Stimulated activated CD4-positive, alpha-beta T cell treated with anti-CD3 and anti-CD28 coated beads, Interleukin-4, amount 100 ng/mL, for 24 hours (primary cell): ENCODE data around the gene FBXW9.
"Not testable (repeated sequence)": the region's sequence is repeated elsewhere in the genome, so short reads cannot be mapped to it uniquely, and the experiment has no call there.

ENCODE experiments used
- DNase-seq: peaks from one replicate; pipeline ENCODE4 v3.0.0-alpha.2; 2020

The FBXW9 gene

GRCh38 chr19:12647490-12648071 lies 48.9 kb downstream of the FBXW9 start:
- DNase-seq: peak; percentile 19

GRCh38 chr19:12647047-12647446 lies 49.4 kb downstream of the FBXW9 start:
- DNase-seq: no peak

GRCh38 chr19:12646551-12646950 lies 49.9 kb downstream of the FBXW9 start:
- no peak for DNase-seq

- DNase-seq: not testable (repeated sequence)
These were observed 52.7 kb downstream of the FBXW9 start for GRCh38 chr19:12643716-12644115.

- no peak for DNase-seq
These were observed 53.9 kb downstream of the FBXW9 start for GRCh38 chr19:12642506-12642905.

- DNase-seq: no peak
These were observed 55.0 kb downstream of the FBXW9 start for GRCh38 chr19:12641456-12641855.

GRCh38 chr19:12639901-12640613 lies 56.4 kb downstream of the FBXW9 start:
- peak; percentile 90 for DNase-seq
